Thymus (tissue), 11 donors: ENCODE data around the gene MAP2K1. TPM values are rescaled to one million over a fixed set of nuclear protein-coding genes. Genes with fewer than 3 reads are reported as not detected.
"Not testable (repeated sequence)": the region's sequence is repeated elsewhere in the genome, so short reads cannot be mapped to it uniquely, and the experiment has no call there.

Experiments used
- DNase-seq, 9 donors: peaks; one replicate each; pipeline ENCODE4 v3.0.0-alpha.2; 2013; ENCODE audit warnings: low spot score in 9 of 9, low read depth in 6 of 9, missing footprints in 1 of 9
- H3K27ac ChIP-seq, 2 donors: one replicate each; pipeline ENCODE4 v1.5.1; 2013; ENCODE audit warnings: control low read depth in 1 of 2, low read depth in 1 of 2, low read length in 1 of 2, mild to moderate bottlenecking in 1 of 2, moderate library complexity in 1 of 2
- H3K27me3 ChIP-seq, 2 donors: one replicate each; pipeline ENCODE4 v1.5.1; 2013; ENCODE audit warnings: low read length in 1 of 2; ENCODE audit not compliant: control insufficient read depth in 2 of 2, insufficient read depth in 1 of 2
- H3K36me3 ChIP-seq, 2 donors: one replicate each; pipeline ENCODE4 v1.5.1; 2013; ENCODE audit warnings: low read length in 1 of 2, mild to moderate bottlenecking in 1 of 2, moderate library complexity in 1 of 2; ENCODE audit not compliant: control insufficient read depth in 2 of 2, insufficient read depth in 2 of 2
- H3K4me1 ChIP-seq, 2 donors: one replicate each; pipeline ENCODE4 v1.5.1; 2013; ENCODE audit warnings: low read length in 2 of 2; ENCODE audit not compliant: control insufficient read depth in 2 of 2, insufficient read depth in 2 of 2
- H3K4me3 ChIP-seq, 2 donors: one replicate each; pipeline ENCODE4 v1.5.1; 2013; ENCODE audit warnings: low read length in 2 of 2, control low read depth in 1 of 2, mild to moderate bottlenecking in 1 of 2
- H3K9me3 ChIP-seq, 2 donors: one replicate each; pipeline ENCODE4 v1.5.1; 2013; ENCODE audit warnings: low read length in 1 of 2, mild to moderate bottlenecking in 1 of 2; ENCODE audit not compliant: control insufficient read depth in 2 of 2, insufficient read depth in 1 of 2
- WGBS: extraction: QIAGEN DNeasy Blood & Tissue Kit; methylation state at CpG from one replicate; pipeline ENCODE4 v1.1.7; 2013; 5-methylcytosine and 5-hydroxymethylcytosine counted together
- polyA plus RNA-seq: library from polyadenylated mRNA; stranded (reverse); fragments of 200-250 nt; gene quantifications from one replicate; pipeline ENCODE4 v1.2.3, GENCODE V29; 2013
- total RNA-seq: library from RNA; stranded (reverse); fragments of 120-200 nt; gene quantifications from one replicate; pipeline ENCODE4 v1.2.4, GENCODE V29; 2013
- donor health status: healthy.

Gene MAP2K1
- total and polyA plus RNA-seq, 2 donors = 31.1 to 55.0 TPM

- WGBS = 97% methylated on average over 3 of the region's 3 CpGs
- H3K36me3 ChIP-seq = no peaks in the 10 kb centered on the region
- H3K27me3 ChIP-seq = no peaks in the 10 kb centered on the region
- peaks cover 2 to 3% of the 10 kb centered on the region in 2 donors for H3K4me1 ChIP-seq
- no peak overlapping the region for H3K4me3 ChIP-seq
- no peaks in the 10 kb centered on the region for H3K9me3 ChIP-seq
- DNase-seq = no peak
- H3K27ac ChIP-seq = no peak overlapping the region
Observed at GRCh38 chr15:66364944-66365528, 21.7 kb upstream of the MAP2K1 start.

GRCh38 chr15:66369773-66370651, 16.7 kb upstream of the MAP2K1 start:
- H3K27ac ChIP-seq = peak overlapping the region; percentile 58 to 73
- WGBS = 7% methylated on average over 12 of the region's 12 CpGs

GRCh38 chr15:66374179-66374578, 12.5 kb upstream of the MAP2K1 start:
- WGBS = 99% methylated on average over 4 of the region's 4 CpGs
- no peak overlapping the region for H3K27ac ChIP-seq
- H3K4me1 ChIP-seq = peaks cover 4 to 5% of the 10 kb centered on the region in 2 donors

More at GRCh38 chr15:66369773-66370651, 16.7 kb upstream of the MAP2K1 start:
- Histone ChIP-seq H3K27me3 (no peaks in the 10 kb centered on the region), H3K4me1 (peaks cover 4 to 5% of the 10 kb centered on the region in 2 donors), H3K36me3 (no peaks in the 10 kb centered on the region), H3K9me3 (peaks cover 0 to 9% of the 10 kb centered on the region in 2 donors), H3K4me3 (peak overlapping the region; percentile 9 to 10)
- peak in 1 of 9 donors; percentile 59 for DNase-seq

GRCh38 chr15:66378814-66379430, 7.8 kb upstream of the MAP2K1 start:
- DNase-seq = no peak
- Histone ChIP-seq H3K27ac (no peak overlapping the region), H3K27me3 (no peaks in the 10 kb centered on the region), H3K9me3 (peaks cover 0 to 5% of the 10 kb centered on the region in 2 donors), H3K4me1 (no peaks in the 10 kb centered on the region), H3K4me3 (no peak overlapping the region), H3K36me3 (no peaks in the 10 kb centered on the region)
- 97% methylated on average over 7 of the region's 7 CpGs for WGBS

More at GRCh38 chr15:66374179-66374578, 12.5 kb upstream of the MAP2K1 start:
- no peak for DNase-seq
- H3K36me3 ChIP-seq = no peaks in the 10 kb centered on the region
- no peaks in the 10 kb centered on the region for H3K27me3 ChIP-seq
- no peak overlapping the region for H3K4me3 ChIP-seq
- H3K9me3 ChIP-seq = peaks cover 0 to 9% of the 10 kb centered on the region in 2 donors

- H3K4me3 ChIP-seq, H3K9me3 ChIP-seq, DNase-seq, H3K36me3 ChIP-seq, H3K4me1 ChIP-seq, H3K27ac ChIP-seq, H3K27me3 ChIP-seq: not testable (repeated sequence)
- WGBS = 98% methylated on average over 2 of the region's 2 CpGs
Observed at GRCh38 chr15:66381376-66381775, 5.3 kb upstream of the MAP2K1 start.

- H3K4me3 ChIP-seq = peak overlapping the region; percentile 85 to 88
- H3K27me3 ChIP-seq = no peaks in the 10 kb centered on the region
- 3% methylated on average over 62 of the region's 62 CpGs for WGBS
- H3K9me3 ChIP-seq = no peaks in the 10 kb centered on the region
- peaks cover 0 to 8% of the 10 kb centered on the region in 2 donors for H3K36me3 ChIP-seq
- peaks cover 26 to 39% of the 10 kb centered on the region in 2 donors for H3K4me1 ChIP-seq
- peak in 5 of 9 donors; percentile 35 to 70 (median 42) for DNase-seq
- peak overlapping the region; percentile 66 to 84 for H3K27ac ChIP-seq
Observed at GRCh38 chr15:66387163-66388042, 691 bp downstream of the MAP2K1 start.

- Histone ChIP-seq H3K4me3 (peak overlapping the region; percentile 85 to 88), H3K4me1 (peaks cover 26 to 39% of the 10 kb centered on the region in 2 donors), H3K36me3 (peaks cover 0 to 8% of the 10 kb centered on the region in 2 donors), H3K9me3 (no peaks in the 10 kb centered on the region), H3K27ac (no peak overlapping the region), H3K27me3 (no peaks in the 10 kb centered on the region)
- no peak for DNase-seq
- WGBS = 62% methylated on average over 3 of the region's 3 CpGs
Observed at GRCh38 chr15:66388043-66388363, 1.3 kb downstream of the MAP2K1 start.

GRCh38 chr15:66388576-66388975, 1.9 kb downstream of the MAP2K1 start:
- Histone ChIP-seq H3K4me3 (peak overlapping the region in 1 of 2 donors; percentile 88), H3K27me3 (no peaks in the 10 kb centered on the region), H3K9me3 (no peaks in the 10 kb centered on the region), H3K36me3 (peaks cover 0 to 8% of the 10 kb centered on the region in 2 donors), H3K4me1 (peaks cover 26 to 39% of the 10 kb centered on the region in 2 donors), H3K27ac (no peak overlapping the region)
- 97% methylated on average over 5 of the region's 5 CpGs for WGBS
- no peak for DNase-seq
